Tibial nerve (tissue), 4 donors: Measurements from ENCODE around the gene RNF6.

Source experiments
- EP300 ChIP-seq, 2 donors: sonication (generic); formaldehyde crosslinking; IDR thresholded peaks; one replicate each; pipeline ENCODE4 v1.6.1; 2017; ENCODE audit warnings: antibody characterized with exemption in 2 of 2, mild to moderate bottlenecking in 1 of 2
- POLR2A ChIP-seq, 2 donors: fragments of 450-650 bp; IDR thresholded peaks; one replicate each; pipeline ENCODE4 v1.6.1; 2017; ENCODE audit warnings: antibody characterized with exemption in 2 of 2, mild to moderate bottlenecking in 2 of 2, moderate library complexity in 2 of 2
- TF ChIP-seq, protein P1 (sequence below), 5 experiments: fragments of 200-600 bp in 3 of 5; fragments of 450-650 bp in 2 of 5; sonication (generic) in 3 of 5; IDR thresholded peaks; one replicate each; pipeline ENCODE4 v1.5.1; 2016 to 2019; ENCODE audit warnings: antibody characterized with exemption in 5 of 5, mild to moderate bottlenecking in 3 of 5, moderate library complexity in 2 of 5

DNA sequence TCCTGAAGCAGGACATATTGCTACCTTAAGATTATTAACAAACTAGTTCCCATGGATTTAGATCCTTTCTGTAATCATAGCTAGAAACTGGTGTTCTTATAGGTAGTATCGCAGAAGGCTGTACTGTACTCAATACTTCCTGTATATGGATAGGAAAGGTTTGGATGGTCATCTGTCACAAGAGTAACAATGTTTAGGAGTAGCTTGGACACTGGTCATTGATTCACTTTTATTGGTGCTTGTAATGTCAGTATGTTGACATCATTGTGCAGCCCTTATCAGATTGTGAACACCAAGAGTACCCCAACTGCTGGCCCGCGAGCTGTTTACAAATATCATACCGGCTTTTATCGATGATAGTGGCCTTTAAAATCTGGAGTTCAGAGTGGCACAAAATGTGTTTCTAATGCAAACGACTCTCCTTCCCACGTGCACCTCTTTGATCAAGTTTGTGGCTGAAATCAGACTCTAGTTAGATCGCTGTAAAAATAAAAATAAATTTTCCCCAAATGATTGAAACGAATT is 31.2 kb upstream of the RNF6 start:
- TF ChIP-seq, protein P1, sequence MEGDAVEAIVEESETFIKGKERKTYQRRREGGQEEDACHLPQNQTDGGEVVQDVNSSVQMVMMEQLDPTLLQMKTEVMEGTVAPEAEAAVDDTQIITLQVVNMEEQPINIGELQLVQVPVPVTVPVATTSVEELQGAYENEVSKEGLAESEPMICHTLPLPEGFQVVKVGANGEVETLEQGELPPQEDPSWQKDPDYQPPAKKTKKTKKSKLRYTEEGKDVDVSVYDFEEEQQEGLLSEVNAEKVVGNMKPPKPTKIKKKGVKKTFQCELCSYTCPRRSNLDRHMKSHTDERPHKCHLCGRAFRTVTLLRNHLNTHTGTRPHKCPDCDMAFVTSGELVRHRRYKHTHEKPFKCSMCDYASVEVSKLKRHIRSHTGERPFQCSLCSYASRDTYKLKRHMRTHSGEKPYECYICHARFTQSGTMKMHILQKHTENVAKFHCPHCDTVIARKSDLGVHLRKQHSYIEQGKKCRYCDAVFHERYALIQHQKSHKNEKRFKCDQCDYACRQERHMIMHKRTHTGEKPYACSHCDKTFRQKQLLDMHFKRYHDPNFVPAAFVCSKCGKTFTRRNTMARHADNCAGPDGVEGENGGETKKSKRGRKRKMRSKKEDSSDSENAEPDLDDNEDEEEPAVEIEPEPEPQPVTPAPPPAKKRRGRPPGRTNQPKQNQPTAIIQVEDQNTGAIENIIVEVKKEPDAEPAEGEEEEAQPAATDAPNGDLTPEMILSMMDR (IDR thresholded peaks at IDR 0.05): no peak
- TF ChIP-seq POLR2A (IDR thresholded peaks at IDR 0.05) (no peak), EP300 (IDR thresholded peaks at IDR 0.05) (no peak)
